ENCODE results near the gene SLC35F3. TPM values are rescaled to one million over a fixed set of nuclear protein-coding genes. Genes with fewer than 3 reads are reported as not detected.

Gene SLC35F3
- total RNA-seq, 1 experiment from 2014 or later = 19.1 TPM

GRCh38 chr1:234148816-234149215 lies 244.3 kb downstream of the SLC35F3 start:
- DNase-seq (ENCODE audit: low read depth, low spot score) (no peak), ATAC-seq (no peak)
- Histone ChIP-seq H3K27me3 (ENCODE audit: control insufficient read depth, insufficient read depth, low read length) (no peaks in the 10 kb centered on the region), H3K36me3 (ENCODE audit: control insufficient read depth, insufficient read depth, low read length) (no peaks in the 10 kb centered on the region; the same call in 1 of the 2 replicates), H3K4me1 (ENCODE audit: control insufficient read depth, insufficient read depth, low read length) (no peaks in the 10 kb centered on the region), H3K4me3 (ENCODE audit: low read depth in 2 of 2, low read length in 2 of 2) (no peak overlapping the region), H3K9me3 (ENCODE audit: control insufficient read depth, insufficient read depth, low read depth, low read length) (peaks cover 8% of the 10 kb centered on the region; the same call in 1 of the 2 replicates), H3K27ac (ENCODE audit: low read length) (no peak overlapping the region)
- in situ Hi-C loops (cut with HindIII; ENCODE audit: low pct_unique_long_range_greater_than_20kb, low sequenced_read_pairs) = no loop called here
- no TSS peak for BruUV-seq (replicated peaks)
- POLR2A ChIA-PET = no interaction called here
- intact Hi-C loops (cut with micrococcal nuclease; ENCODE audit: unreplicated experiment) = no loop called here
- no peak for TF ChIP-seq TCF7L2 (IDR thresholded peaks at IDR 0.05; ENCODE audit: low read depth, low read length)
- no peak for TF ChIP-seq CTCF (IDR thresholded peaks at IDR 0.05)
- CTCF ChIA-PET = no interaction called here

- Histone ChIP-seq H3K27ac (ENCODE audit: low read length) (no peak overlapping the region), H3K4me1 (ENCODE audit: control insufficient read depth, insufficient read depth, low read length) (no peaks in the 10 kb centered on the region), H3K9me3 (ENCODE audit: control insufficient read depth, insufficient read depth, low read depth, low read length) (peaks cover 8% of the 10 kb centered on the region; the same call in 1 of the 2 replicates), H3K27me3 (ENCODE audit: control insufficient read depth, insufficient read depth, low read length) (no peaks in the 10 kb centered on the region), H3K4me3 (ENCODE audit: low read depth in 2 of 2, low read length in 2 of 2) (no peak overlapping the region), H3K36me3 (ENCODE audit: control insufficient read depth, insufficient read depth, low read length) (no peaks in the 10 kb centered on the region; the same call in 1 of the 2 replicates)
- intact Hi-C loops (cut with micrococcal nuclease; ENCODE audit: unreplicated experiment) = no loop called here
- no peak for DNase-seq (ENCODE audit: low read depth, low spot score)
- TF ChIP-seq CTCF (IDR thresholded peaks at IDR 0.05) = no peak
- no peak for TF ChIP-seq SIN3A (IDR thresholded peaks at IDR 0.05; ENCODE audit: borderline replicate concordance, insufficient read depth, low read depth, low read length)
- TF ChIP-seq TCF7L2 (IDR thresholded peaks at IDR 0.05; ENCODE audit: low read depth, low read length) = no peak
- no peak for TF ChIP-seq POLR2AphosphoS5 (IDR thresholded peaks at IDR 0.05; ENCODE audit: low read depth, low read length)
- TF ChIP-seq REST (IDR thresholded peaks at IDR 0.05; ENCODE audit: insufficient read depth in 1 of 2, low read depth in 2 of 2, low read length in 1 of 2) = no peak
- in situ Hi-C loops (cut with HindIII; ENCODE audit: low pct_unique_long_range_greater_than_20kb, low sequenced_read_pairs) = no loop called here
- ATAC-seq = no peak
- no TSS peak for BruUV-seq (replicated peaks)
- CTCF ChIA-PET = no interaction called here
- POLR2A ChIA-PET = no interaction called here
Measured at GRCh38 chr1:234149217-234149616, 244.7 kb downstream of the SLC35F3 start.
